OCI-LY3 (cell line): Measurements from ENCODE around the gene IL1RAP.

Experiments used
- H2AFZ ChIP-seq: fragments of 200-600, 300-600 bp; shearing (Covaris generic); 2 replicates; pipeline ENCODE4 v1.6.0; 2014; ENCODE audit warnings: antibody characterized with exemption, low read depth, low read length
- H3K27ac ChIP-seq: fragments of 200-600, 300-600 bp; sonication (generic); 2 replicates; pipeline ENCODE4 v1.5.1; 2014; ENCODE audit warnings: mild to moderate bottlenecking, low read length, moderate library complexity, mixed read lengths
- H3K27me3 ChIP-seq: fragments of 200-600, 300-600 bp; sonication (generic); 2 replicates; pipeline ENCODE4 v1.6.1; 2014; ENCODE audit warnings: low read depth, low read length, mixed read lengths
- H3K36me3 ChIP-seq: fragments of 200-600, 300-600 bp; sonication (generic); replicated peaks from 2 replicates; pipeline ENCODE3; 2014; ENCODE audit warnings: low read depth, low read length, mixed read lengths
- H3K4me1 ChIP-seq: fragments of 300-600, 200-600 bp; sonication (generic); 2 replicates; pipeline ENCODE4 v1.6.1; 2014; ENCODE audit warnings: low read length, mixed read lengths
- H3K4me2 ChIP-seq: fragments of 200-600, 300-600 bp; sonication (generic); 2 replicates; pipeline ENCODE4 v1.6.1; 2014; ENCODE audit warnings: low read length, mixed read lengths
- H3K4me3 ChIP-seq: fragments of 300-600, 200-600 bp; sonication (generic); 2 replicates; pipeline ENCODE4 v1.5.1; 2014; ENCODE audit warnings: antibody characterized with exemption, mild to moderate bottlenecking, low read length, moderate library complexity
- H3K79me2 ChIP-seq: fragments of 300-600, 200-600 bp; shearing (Covaris generic); 2 replicates; pipeline ENCODE4 v1.6.1; 2014; ENCODE audit warnings: mild to moderate bottlenecking, low read length, mixed read lengths
- H3K9ac ChIP-seq: fragments of 300-600, 200-600 bp; shearing (Covaris generic); 2 replicates; pipeline ENCODE4 v1.6.0; 2014; ENCODE audit warnings: mild to moderate bottlenecking, low read length, moderate library complexity
- H3K9me3 ChIP-seq: fragments of 200-600, 300-600 bp; shearing (Covaris generic); 2 replicates; pipeline ENCODE4 v1.6.1; 2014; ENCODE audit warnings: low read length, mixed read lengths; ENCODE audit not compliant: insufficient read depth
- H4K20me1 ChIP-seq: fragments of 200-600, 300-600 bp; sonication (generic); 2 replicates; pipeline ENCODE4 v1.6.1; 2016; ENCODE audit warnings: low read length, mixed read lengths; ENCODE audit not compliant: insufficient read depth
- EZH2phosphoT487 ChIP-seq: fragments of 200-600 bp; shearing (Covaris generic); IDR thresholded peaks from 2 replicates; pipeline ENCODE4 v1.6.1; 2018; ENCODE audit warnings: antibody characterized with exemption, mixed run types, low read depth
- TF ChIP-seq, protein P1 (sequence below): fragments of 200-600, 300-600 bp; sonication (generic); IDR thresholded peaks from 2 replicates; pipeline ENCODE4 v1.5.1; 2014; ENCODE audit warnings: antibody characterized with exemption, low read length, low read depth

The IL1RAP gene

DNA sequence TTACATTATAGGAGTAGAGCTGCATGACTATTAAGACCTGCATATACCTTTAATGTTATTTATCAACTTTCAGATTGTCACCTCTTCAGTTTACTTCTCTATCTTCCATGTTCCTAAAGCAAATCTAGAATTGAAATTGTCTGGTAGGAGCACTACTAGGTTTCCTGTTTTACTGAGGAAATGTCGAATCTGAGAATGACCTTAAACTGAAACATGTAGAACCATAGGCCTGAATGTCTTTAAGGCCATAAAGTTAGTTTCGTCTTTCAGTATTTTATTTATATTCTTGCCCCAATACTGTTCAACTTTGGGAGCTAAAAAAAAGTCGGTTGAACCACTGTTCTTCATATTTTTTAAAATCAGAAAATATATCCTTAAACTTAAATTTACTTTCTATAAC is 92.7 kb downstream of the IL1RAP start:
- Histone ChIP-seq H3K27ac (no peak overlapping the region), H3K27me3 (no peaks in the 10 kb centered on the region), H3K4me3 (no peak overlapping the region), H4K20me1 (no peaks in the 10 kb centered on the region), H3K9me3 (no peaks in the 10 kb centered on the region), H2AFZ (no peak overlapping the region), H3K36me3 (no peaks in the 10 kb centered on the region), H3K79me2 (no peaks in the 10 kb centered on the region), H3K4me2 (no peak overlapping the region), H3K4me1 (no peaks in the 10 kb centered on the region), H3K9ac (no peak overlapping the region)
- TF ChIP-seq, protein P1, sequence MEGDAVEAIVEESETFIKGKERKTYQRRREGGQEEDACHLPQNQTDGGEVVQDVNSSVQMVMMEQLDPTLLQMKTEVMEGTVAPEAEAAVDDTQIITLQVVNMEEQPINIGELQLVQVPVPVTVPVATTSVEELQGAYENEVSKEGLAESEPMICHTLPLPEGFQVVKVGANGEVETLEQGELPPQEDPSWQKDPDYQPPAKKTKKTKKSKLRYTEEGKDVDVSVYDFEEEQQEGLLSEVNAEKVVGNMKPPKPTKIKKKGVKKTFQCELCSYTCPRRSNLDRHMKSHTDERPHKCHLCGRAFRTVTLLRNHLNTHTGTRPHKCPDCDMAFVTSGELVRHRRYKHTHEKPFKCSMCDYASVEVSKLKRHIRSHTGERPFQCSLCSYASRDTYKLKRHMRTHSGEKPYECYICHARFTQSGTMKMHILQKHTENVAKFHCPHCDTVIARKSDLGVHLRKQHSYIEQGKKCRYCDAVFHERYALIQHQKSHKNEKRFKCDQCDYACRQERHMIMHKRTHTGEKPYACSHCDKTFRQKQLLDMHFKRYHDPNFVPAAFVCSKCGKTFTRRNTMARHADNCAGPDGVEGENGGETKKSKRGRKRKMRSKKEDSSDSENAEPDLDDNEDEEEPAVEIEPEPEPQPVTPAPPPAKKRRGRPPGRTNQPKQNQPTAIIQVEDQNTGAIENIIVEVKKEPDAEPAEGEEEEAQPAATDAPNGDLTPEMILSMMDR: no peak
- TF ChIP-seq EZH2phosphoT487: no peak

- H3K27ac ChIP-seq: no peak overlapping the region
- no peaks in the 10 kb centered on the region for H4K20me1 ChIP-seq
- no peak overlapping the region for H3K4me2 ChIP-seq
- H3K4me3 ChIP-seq: no peak overlapping the region
- no peaks in the 10 kb centered on the region for H3K4me1 ChIP-seq
- H3K9me3 ChIP-seq: no peaks in the 10 kb centered on the region
- no peak for TF ChIP-seq EZH2phosphoT487
- TF ChIP-seq, protein P1: no peak
- no peak overlapping the region for H2AFZ ChIP-seq
- no peaks in the 10 kb centered on the region for H3K27me3 ChIP-seq
- H3K36me3 ChIP-seq: no peaks in the 10 kb centered on the region
- no peaks in the 10 kb centered on the region for H3K79me2 ChIP-seq
- no peak overlapping the region for H3K9ac ChIP-seq
These were observed 93.1 kb downstream of the IL1RAP start for GRCh38 chr3:190607021-190607420.

DNA sequence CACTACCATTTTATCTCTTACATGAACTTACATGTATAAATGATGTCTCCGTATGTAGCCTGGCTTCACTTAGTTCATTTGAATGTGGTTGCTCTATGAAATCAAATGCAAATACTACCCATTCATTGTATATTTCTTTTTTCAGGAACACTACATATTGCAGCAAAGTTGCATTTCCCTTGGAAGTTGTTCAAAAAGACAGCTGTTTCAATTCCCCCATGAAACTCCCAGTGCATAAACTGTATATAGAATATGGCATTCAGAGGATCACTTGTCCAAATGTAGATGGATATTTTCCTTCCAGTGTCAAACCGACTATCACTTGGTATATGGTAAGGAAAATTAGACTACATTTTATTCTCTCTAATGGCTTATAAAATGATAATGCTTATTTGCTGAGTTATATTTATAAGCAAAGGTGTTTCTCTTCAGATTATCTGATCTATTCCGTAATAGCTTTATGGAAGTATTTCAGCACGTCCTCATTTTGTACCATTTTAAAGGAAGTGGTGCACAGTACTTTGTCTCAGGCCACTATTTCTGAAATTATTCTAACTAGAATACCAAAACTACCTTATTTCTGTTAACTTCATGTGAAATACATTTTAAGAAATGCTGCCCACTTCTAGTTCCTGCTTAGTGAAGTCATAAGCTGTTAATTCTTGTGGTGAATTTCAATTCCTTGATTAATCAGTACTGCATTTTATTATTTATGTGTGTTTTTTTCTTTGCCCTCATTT is 95.1 kb downstream of the IL1RAP start:
- Histone ChIP-seq H3K27ac (no peak overlapping the region), H2AFZ (no peak overlapping the region), H3K36me3 (no peaks in the 10 kb centered on the region), H3K79me2 (no peaks in the 10 kb centered on the region), H3K4me2 (no peak overlapping the region), H3K4me1 (no peaks in the 10 kb centered on the region), H3K9ac (no peak overlapping the region), H3K27me3 (no peaks in the 10 kb centered on the region), H3K4me3 (no peak overlapping the region), H3K9me3 (no peaks in the 10 kb centered on the region), H4K20me1 (no peaks in the 10 kb centered on the region)
- TF ChIP-seq, protein P1: no peak
- TF ChIP-seq EZH2phosphoT487: no peak

GRCh38 chr3:190614226-190615059 is 100.6 kb downstream of the IL1RAP start:
- no peak overlapping the region for H3K9ac ChIP-seq
- TF ChIP-seq, protein P1: no peak
- no peak for TF ChIP-seq EZH2phosphoT487
- no peaks in the 10 kb centered on the region for H3K79me2 ChIP-seq
- H3K4me1 ChIP-seq: peaks cover 26% of the 10 kb centered on the region
- H2AFZ ChIP-seq: no peak overlapping the region
- no peaks in the 10 kb centered on the region for H3K9me3 ChIP-seq
- H3K4me2 ChIP-seq: no peak overlapping the region
- H4K20me1 ChIP-seq: no peaks in the 10 kb centered on the region
- no peaks in the 10 kb centered on the region for H3K36me3 ChIP-seq
- H3K4me3 ChIP-seq: no peak overlapping the region
- H3K27me3 ChIP-seq: no peaks in the 10 kb centered on the region
- H3K27ac ChIP-seq: no peak overlapping the region
